GM12878 (cell line): ENCODE results near the gene S1PR2. TPM values are rescaled to one million over a fixed set of nuclear protein-coding genes. Genes with fewer than 3 reads are reported as not detected.

ENCODE experiments used
- ATAC-seq: fragments of 200-7000 bp; cut with Tn5 transposase; 3 replicates; pipeline ENCODE4 v1.9.1; 2020; ENCODE audit warnings: mild to moderate bottlenecking, moderate library complexity
- BruUV-seq: library from RNA; stranded (reverse); fragments of 400-500 nt; replicated peaks from 2 replicates; lab custom pipeline; 2021; lab: Mats Ljungman, UMichigan
- CTCF ChIA-PET: fragments of 300-600 bp; sonication (Branson Sonifier 250); formaldehyde crosslinking; extraction: SDS; loops from one replicate; lab custom pipeline; 2021; ENCODE audit warnings: inconsistent platforms; lab: Yijun Ruan, JAX
- POLR2A ChIA-PET: fragments of 350-600 bp; formaldehyde crosslinking; extraction: SDS; loops from one replicate; lab custom pipeline; 2021; ENCODE audit warnings: inconsistent platforms; lab: Charles Lee
- RAD21 ChIA-PET: fragments of 300-600 bp; sonication (Branson Sonifier 250); formaldehyde crosslinking; loops from one replicate; lab custom pipeline; 2023; ENCODE audit warnings: antibody characterized with exemption; ENCODE audit not compliant: unreplicated experiment; lab: Charles Lee
- SMC1A ChIA-PET: fragments of 300-600 bp; sonication (Branson Sonifier 250); formaldehyde crosslinking; loops from one replicate; lab custom pipeline; 2023; ENCODE audit not compliant: unreplicated experiment, uncharacterized antibody; lab: Charles Lee
- DNase-seq: peaks from one replicate; pipeline ENCODE4 v3.0.0-alpha.2; 2011; ENCODE audit warnings: low read depth, low spot score
- FAIRE-seq: peaks from 3 replicates; lab custom pipeline; 2011; peaks lifted over from hg19 to GRCh38; lab: Jason Lieb, UNC
- H2AFZ ChIP-seq: 2 replicates; pipeline ENCODE4 v1.6.0; 2011; ENCODE audit warnings: low read depth, low read length, control low read depth; ENCODE audit not compliant: control insufficient read depth
- H3K27ac ChIP-seq: 2 replicates; pipeline ENCODE4 v1.5.1; 2011; ENCODE audit warnings: control low read depth; ENCODE audit not compliant: control insufficient read depth, insufficient read depth
- H3K27me3 ChIP-seq, 2 experiments: replicated peaks in 1 of 2; 2 replicates each; pipeline versions ENCODE4 v1.6.0 to v1.6.1; 2011; ENCODE audit warnings: low read length in 1 of 2; ENCODE audit not compliant: control insufficient read depth in 2 of 2, insufficient read depth in 2 of 2
- H3K36me3 ChIP-seq, 2 experiments: 2 replicates each; pipeline ENCODE4 v1.5.1; 2011; ENCODE audit warnings: low read length in 1 of 2; ENCODE audit not compliant: control insufficient read depth in 2 of 2, insufficient read depth in 2 of 2
- H3K4me1 ChIP-seq: 2 replicates; pipeline ENCODE4 v1.6.1; 2011; ENCODE audit warnings: mild to moderate bottlenecking, low read length, moderate library complexity, mixed read lengths; ENCODE audit not compliant: control insufficient read depth, insufficient read depth
- H3K4me2 ChIP-seq: 2 replicates; pipeline ENCODE4 v1.6.0; 2011; ENCODE audit warnings: control low read depth; ENCODE audit not compliant: control insufficient read depth, insufficient read depth
- H3K4me3 ChIP-seq: fragments of 200-600 bp; sonication (generic); 2 replicates; pipeline ENCODE4 v1.5.1; 2016
- H3K79me2 ChIP-seq: 2 replicates; pipeline ENCODE4 v1.6.0; 2011; ENCODE audit warnings: low read length; ENCODE audit not compliant: control insufficient read depth, insufficient read depth
- H3K9ac ChIP-seq: 2 replicates; pipeline ENCODE4 v1.8.0; 2011; ENCODE audit warnings: low read length, control low read depth, mixed read lengths; ENCODE audit not compliant: control insufficient read depth, insufficient read depth
- H3K9me3 ChIP-seq: replicated peaks from 3 replicates; pipeline ENCODE4 v1.5.1; 2011; ENCODE audit warnings: mild to moderate bottlenecking, low read length; ENCODE audit not compliant: control insufficient read depth, insufficient read depth
- H4K20me1 ChIP-seq: 2 replicates; pipeline ENCODE4 v1.6.0; 2011; ENCODE audit not compliant: control insufficient read depth, insufficient read depth
- ASH2L ChIP-seq: fragments of 300-600, 200-600 bp; sonication (generic); IDR thresholded peaks from 2 replicates; pipeline ENCODE4 v1.6.1; 2017; ENCODE audit warnings: low read depth, mild to moderate bottlenecking, borderline replicate concordance
- BACH1 ChIP-seq: fragments of 450-650 bp; IDR thresholded peaks from 2 replicates; pipeline ENCODE4 v1.6.1; 2017; ENCODE audit warnings: mild to moderate bottlenecking, borderline replicate concordance
- CEBPB ChIP-seq, 2 experiments: fragments of 150-350 bp in 1 of 2; IDR thresholded peaks; 2 replicates each; pipeline ENCODE4 v1.6.1; 2012 to 2014; ENCODE audit warnings: low read depth in 2 of 2, low read length in 2 of 2, borderline replicate concordance in 1 of 2, inconsistent platforms in 1 of 2
- DPF2 ChIP-seq: fragments of 450-650 bp; IDR thresholded peaks from 2 replicates; pipeline ENCODE4 v1.6.1; 2017; ENCODE audit warnings: mild to moderate bottlenecking
- MTA3 ChIP-seq: IDR thresholded peaks from 2 replicates; pipeline ENCODE4 v1.6.1; 2012; ENCODE audit warnings: low read length, inconsistent platforms, borderline replicate concordance
- MYB ChIP-seq: fragments of 150-350 bp; IDR thresholded peaks from 2 replicates; pipeline ENCODE4 v1.6.1; 2014; ENCODE audit warnings: mild to moderate bottlenecking, low read depth, low read length, borderline replicate concordance
- NR2F1 ChIP-seq: fragments of 450-650 bp; conservative IDR thresholded peaks from 2 replicates; pipeline ENCODE4 v1.6.1; 2017; ENCODE audit warnings: mild to moderate bottlenecking
- RAD51 ChIP-seq: fragments of 450-650 bp; IDR thresholded peaks from 2 replicates; pipeline ENCODE4 v1.6.1; 2016; ENCODE audit warnings: moderate library complexity, mild to moderate bottlenecking, inconsistent platforms
- SIX5 ChIP-seq: IDR thresholded peaks from 2 replicates; pipeline ENCODE4 v1.6.1; 2011; ENCODE audit warnings: mild to moderate bottlenecking, low read depth, low read length, moderate library complexity; ENCODE audit not compliant: severe bottlenecking
- TAF1 ChIP-seq: IDR thresholded peaks from 2 replicates; pipeline ENCODE4 v1.6.1; 2011; ENCODE audit warnings: mild to moderate bottlenecking, low read depth, low read length, borderline replicate concordance
- ZZZ3 ChIP-seq: IDR thresholded peaks from 2 replicates; pipeline ENCODE4 v1.6.1; 2011; ENCODE audit warnings: low read depth; ENCODE audit not compliant: control insufficient read depth, insufficient read length
- WGBS: methylation state at CpG from one replicate; pipeline ENCODE4 v1.1.6; 2016; ENCODE audit warnings: low lambda C conversion rate; ENCODE audit not compliant: insufficient replicate concordance, insufficient coverage; ENCODE audit errors: missing lambda C conversion rate; 5-methylcytosine and 5-hydroxymethylcytosine counted together
- in situ Hi-C: fragments of 300-500 bp; cut with MboI; formaldehyde crosslinking; loops from 9 replicates; pipeline ENCODE4 v1.14.3; 2018; ENCODE audit warnings: mixed read lengths
- intact Hi-C: fragments of 100-400 bp; cut with micrococcal nuclease; formaldehyde crosslinking; loops from one replicate; pipeline ENCODE4 v1.14.2; 2022; ENCODE audit not compliant: unreplicated experiment
- polyA plus RNA-seq, 11 experiments: library from polyadenylated mRNA; depleted of rRNA in 4 of 11; unstranded in 6 of 11; stranded (reverse) in 5 of 11; fragments of >200 nt; fragmentation: Nextera tagmentation in 4 of 11; fragmentation: Illumina TruSeq in 1 of 11; extraction: Ambion mirVana in 4 of 11; extraction: Trizol in 1 of 11; gene quantifications; 1 replicate in 1 of 11; 2 replicates in 10 of 11; pipeline versions ENCODE4 v1.2.1 to v1.2.3, GENCODE V29; 2011 to 2016; ENCODE audit warnings: inconsistent platforms in 2 of 11, missing spikeins in 2 of 11, low read depth in 1 of 11
- total RNA-seq, 4 experiments: library from RNA; depleted of rRNA in 3 of 4; stranded (reverse); fragments of >200 nt in 3 of 4; fragmentation: Illumina TruSeq in 1 of 4; extraction: Trizol in 1 of 4; gene quantifications; 2 replicates each; pipeline versions ENCODE4 v1.2.1 to v1.2.3, GENCODE V29; 2013 to 2021

S1PR2 gene
- total and polyA plus RNA-seq, 10 of the 15 experiments (the other 5 are each of a cell fraction or from before 2014, with no cell fraction given) = 4.9 to 26.8 (median 11.6) TPM

- ChIA-PET POLR2A (interaction anchor here (0.7 kb wide), 1 partner anchor 13 kb away, joined by 3 read pairs; no protein-coding TSS in a partner anchor), RAD21 (interaction anchor here (7.2 kb wide), 1 partner anchor 131 kb away, joined by 107 read pairs; no protein-coding TSS in a partner anchor), CTCF (interaction anchor here (0.6 to 1.2 kb wide), 3 partner anchors 132 to 269 kb away, joined by 3 to 4 read pairs (median 3); no protein-coding TSS in a partner anchor), SMC1A (interaction anchor here (5.6 kb wide), 1 partner anchor 131 kb away, joined by 83 read pairs; no protein-coding TSS in a partner anchor)
- in situ Hi-C loops = loop anchor here (5.0 kb wide), 1 partner anchor 319 kb away; the partner anchor contains the start of gene OLFM2
- H3K9me3 ChIP-seq = no peaks in the 10 kb centered on the region; the same call in 2 of the 3 replicates
- H3K27ac ChIP-seq = no peak overlapping the region
- H3K27me3 ChIP-seq = no peaks in the 10 kb centered on the region
- H3K79me2 ChIP-seq = peaks cover 22% of the 10 kb centered on the region
- no peak overlapping the region for H3K4me2 ChIP-seq
- FAIRE-seq (no peak), DNase-seq (no peak), ATAC-seq (no peak)
- intact Hi-C loops = no loop called here
- peaks cover 22 to 23% of the 10 kb centered on the region in 2 experiments; a peak in 3 of 4 replicates for H3K36me3 ChIP-seq
- WGBS = 93% methylated on average over 16 of the region's 18 CpGs
- peaks cover 11% of the 10 kb centered on the region for H3K4me1 ChIP-seq
- no peak overlapping the region for H2AFZ ChIP-seq
- no peak overlapping the region for H3K9ac ChIP-seq
- no peak overlapping the region for H3K4me3 ChIP-seq
- no peaks in the 10 kb centered on the region for H4K20me1 ChIP-seq
- no TSS peak for BruUV-seq
- TF ChIP-seq ASH2L = no peak
- TF ChIP-seq TAF1 = no peak
- TF ChIP-seq NR2F1 = no peak
- no peak for TF ChIP-seq ZZZ3
- no peak for TF ChIP-seq CEBPB (IDR thresholded peaks at IDR 0.05; ENCODE audit: borderline replicate concordance in 1 of 2, low read depth in 2 of 2, low read length in 2 of 2)
- TF ChIP-seq MTA3 = no peak
- TF ChIP-seq SIX5 = no peak
- no peak for TF ChIP-seq RAD51
- TF ChIP-seq BACH1 = no peak
- TF ChIP-seq DPF2 = no peak
- TF ChIP-seq MYB = no peak
- TF ChIP-seq, all 136 proteins: peak for 0
These were observed 25.4 kb upstream of the S1PR2 start for GRCh38 chr19:10256551-10256950.
